Measurements from ENCODE around the gene PTS.

The PTS gene

DNA sequence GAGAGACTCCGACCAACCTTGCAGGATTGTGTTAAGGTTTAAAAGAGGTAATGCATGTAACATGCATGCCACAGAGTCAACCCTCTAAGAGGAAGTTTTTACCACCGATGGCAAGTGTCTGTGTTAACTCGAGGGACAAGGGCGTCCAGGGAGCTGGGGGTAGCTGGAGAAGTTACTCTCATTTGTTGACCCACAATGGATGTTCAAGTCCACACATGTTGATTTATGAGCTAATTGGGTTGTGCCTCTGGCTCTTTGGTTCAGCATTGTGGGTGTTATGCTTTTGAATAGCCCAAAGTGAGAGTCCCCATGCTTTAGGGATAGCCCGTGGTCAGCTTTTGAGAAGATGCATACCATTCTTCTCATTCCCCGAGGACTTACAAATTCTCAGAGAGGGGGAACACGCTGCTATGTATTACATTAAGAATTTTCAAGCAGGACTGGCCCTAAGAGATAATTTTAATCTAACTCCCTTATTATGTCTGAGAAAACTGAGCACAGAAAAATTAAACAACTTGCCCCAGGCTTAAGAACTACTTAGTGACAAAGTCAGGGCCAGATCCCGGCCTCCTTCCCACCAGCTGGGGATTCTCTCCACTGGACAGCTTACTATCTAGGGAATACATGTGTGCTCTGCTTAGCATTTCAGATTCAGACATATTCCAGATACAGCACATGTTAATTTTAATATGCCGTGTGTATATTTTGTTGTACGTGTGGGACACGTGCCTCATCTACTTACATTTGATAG lies 39.6 kb downstream of the PTS start:
- no peak overlapping the region for H3K4me3 ChIP-seq (ENCODE audit: low read depth, low read length)
- TF ChIP-seq, protein P1, sequence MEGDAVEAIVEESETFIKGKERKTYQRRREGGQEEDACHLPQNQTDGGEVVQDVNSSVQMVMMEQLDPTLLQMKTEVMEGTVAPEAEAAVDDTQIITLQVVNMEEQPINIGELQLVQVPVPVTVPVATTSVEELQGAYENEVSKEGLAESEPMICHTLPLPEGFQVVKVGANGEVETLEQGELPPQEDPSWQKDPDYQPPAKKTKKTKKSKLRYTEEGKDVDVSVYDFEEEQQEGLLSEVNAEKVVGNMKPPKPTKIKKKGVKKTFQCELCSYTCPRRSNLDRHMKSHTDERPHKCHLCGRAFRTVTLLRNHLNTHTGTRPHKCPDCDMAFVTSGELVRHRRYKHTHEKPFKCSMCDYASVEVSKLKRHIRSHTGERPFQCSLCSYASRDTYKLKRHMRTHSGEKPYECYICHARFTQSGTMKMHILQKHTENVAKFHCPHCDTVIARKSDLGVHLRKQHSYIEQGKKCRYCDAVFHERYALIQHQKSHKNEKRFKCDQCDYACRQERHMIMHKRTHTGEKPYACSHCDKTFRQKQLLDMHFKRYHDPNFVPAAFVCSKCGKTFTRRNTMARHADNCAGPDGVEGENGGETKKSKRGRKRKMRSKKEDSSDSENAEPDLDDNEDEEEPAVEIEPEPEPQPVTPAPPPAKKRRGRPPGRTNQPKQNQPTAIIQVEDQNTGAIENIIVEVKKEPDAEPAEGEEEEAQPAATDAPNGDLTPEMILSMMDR (IDR thresholded peaks at IDR 0.05; ENCODE audit: low read depth, low read length), result no peak

DNA sequence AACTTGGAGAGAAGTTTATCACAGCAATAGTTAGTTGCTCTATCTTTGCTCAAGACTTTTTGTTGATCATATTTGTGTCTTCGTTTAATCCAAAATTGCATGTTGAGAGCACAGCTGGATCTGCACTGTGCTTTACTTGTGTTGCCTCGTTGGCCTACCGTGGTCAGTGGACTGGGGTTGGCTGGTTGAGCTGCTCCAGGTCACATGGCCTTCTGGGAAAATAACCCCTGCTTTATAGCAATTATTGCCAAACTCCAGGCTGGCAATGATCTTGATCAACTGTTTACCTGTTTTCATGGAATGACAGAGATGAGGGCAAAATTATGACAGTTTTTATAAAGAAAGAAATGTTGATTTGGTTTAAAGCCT lies 40.2 kb downstream of the PTS start:
- TF ChIP-seq, protein P1 (IDR thresholded peaks at IDR 0.05; ENCODE audit: low read depth, low read length), result no peak
- no peak overlapping the region for H3K4me3 ChIP-seq (ENCODE audit: low read depth, low read length)

DNA sequence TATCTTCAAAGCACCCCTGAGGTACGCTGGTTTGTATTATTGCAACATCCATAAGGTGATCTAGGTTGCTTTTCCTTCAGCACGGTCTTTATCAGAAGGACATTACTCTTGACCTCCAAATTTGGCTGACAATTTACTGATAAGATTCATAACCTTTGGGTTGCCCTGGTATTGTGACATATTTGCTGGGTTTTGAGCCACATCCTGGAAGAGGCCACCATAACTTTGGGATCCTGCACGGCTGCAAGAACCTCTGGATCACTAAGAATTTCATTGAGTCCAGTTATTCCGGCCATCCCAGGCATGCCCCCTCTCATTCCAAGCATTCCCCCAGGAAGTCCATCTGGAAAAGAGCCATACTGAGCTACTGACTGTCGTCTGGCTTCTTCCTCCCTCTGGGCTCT lies 41.0 kb downstream of the PTS start:
- TF ChIP-seq, protein P1 (IDR thresholded peaks at IDR 0.05; ENCODE audit: low read depth, low read length), result no peak
- H3K4me3 ChIP-seq (ENCODE audit: low read depth, low read length), result no peak overlapping the region

DNA sequence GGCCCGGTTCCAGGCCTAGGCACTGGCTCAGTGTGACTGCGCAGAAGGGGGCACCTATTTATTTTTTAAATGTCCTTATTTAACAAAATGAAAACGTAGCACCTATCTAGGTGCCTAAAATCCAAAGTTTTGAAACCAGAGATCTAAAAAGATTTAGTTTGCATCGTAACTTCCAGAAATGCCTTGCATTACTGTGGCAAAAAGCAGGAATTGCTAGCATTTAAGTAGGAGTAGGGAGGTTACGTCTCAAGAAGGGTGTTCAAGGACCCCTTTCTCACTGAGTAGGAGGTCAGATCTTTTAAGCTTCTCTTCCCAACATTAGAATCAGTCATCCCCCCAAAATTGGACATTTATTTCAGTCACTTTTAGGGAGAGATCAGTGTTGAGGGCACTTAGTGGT lies 42.2 kb downstream of the PTS start:
- TF ChIP-seq, protein P1 (IDR thresholded peaks at IDR 0.05; ENCODE audit: low read depth, low read length), result no peak
- H3K4me3 ChIP-seq (ENCODE audit: low read depth, low read length), result no peak overlapping the region

DNA sequence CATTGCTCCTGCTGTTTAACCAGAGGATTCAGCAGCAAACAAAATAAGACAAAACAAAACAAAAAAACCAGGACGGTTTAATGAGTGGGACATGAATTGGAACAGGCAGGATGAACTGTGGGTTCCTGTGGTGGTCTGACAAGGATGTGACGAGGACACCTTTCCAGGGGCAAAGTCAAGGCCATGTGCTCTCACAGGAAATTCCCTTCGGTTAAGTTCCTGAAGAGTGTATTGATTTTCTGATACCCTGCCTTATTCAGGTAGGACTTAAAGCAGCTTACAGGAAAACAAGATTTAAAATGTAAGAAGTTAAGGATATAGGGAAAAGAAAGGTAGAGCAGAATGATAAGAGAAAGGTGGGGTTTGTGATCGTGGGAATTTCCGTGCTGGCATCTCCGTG lies 42.9 kb downstream of the PTS start:
- no peak overlapping the region for H3K4me3 ChIP-seq (ENCODE audit: low read depth, low read length)
- TF ChIP-seq, protein P1 (IDR thresholded peaks at IDR 0.05; ENCODE audit: low read depth, low read length), result no peak

DNA sequence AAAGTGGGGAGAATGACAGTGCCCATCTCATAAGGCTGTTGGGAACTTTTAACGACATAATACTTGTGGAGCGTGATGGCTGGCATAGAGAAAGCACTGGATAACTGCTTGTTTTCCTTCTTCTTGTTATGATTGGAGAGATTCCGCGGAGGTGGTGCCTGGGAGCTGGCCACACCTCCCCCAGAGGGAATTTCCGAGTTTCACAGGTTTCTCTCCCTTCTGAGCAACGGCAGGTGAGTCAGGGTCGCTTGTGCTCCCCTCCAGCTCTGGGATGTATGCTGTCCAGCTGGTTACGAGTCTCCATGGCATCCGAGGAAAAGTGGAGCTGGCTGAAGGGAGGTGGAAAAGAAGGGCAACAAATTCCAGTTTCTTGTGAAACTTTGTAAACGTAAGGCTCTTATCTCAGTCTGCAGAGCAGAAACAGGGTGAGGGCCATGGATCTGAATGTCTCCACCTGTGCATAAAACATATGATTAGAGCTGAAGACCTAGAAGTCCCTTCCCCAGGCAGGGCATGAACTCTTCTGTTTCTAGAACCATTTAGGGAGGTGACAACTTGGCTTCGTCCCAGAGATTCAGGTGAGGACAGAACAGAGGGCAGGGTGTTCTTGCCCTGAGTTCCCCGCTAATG lies 44.4 kb downstream of the PTS start:
- H3K4me3 ChIP-seq (ENCODE audit: low read depth, low read length), result no peak overlapping the region
- TF ChIP-seq, protein P1 (IDR thresholded peaks at IDR 0.05; ENCODE audit: low read depth, low read length), result no peak

DNA sequence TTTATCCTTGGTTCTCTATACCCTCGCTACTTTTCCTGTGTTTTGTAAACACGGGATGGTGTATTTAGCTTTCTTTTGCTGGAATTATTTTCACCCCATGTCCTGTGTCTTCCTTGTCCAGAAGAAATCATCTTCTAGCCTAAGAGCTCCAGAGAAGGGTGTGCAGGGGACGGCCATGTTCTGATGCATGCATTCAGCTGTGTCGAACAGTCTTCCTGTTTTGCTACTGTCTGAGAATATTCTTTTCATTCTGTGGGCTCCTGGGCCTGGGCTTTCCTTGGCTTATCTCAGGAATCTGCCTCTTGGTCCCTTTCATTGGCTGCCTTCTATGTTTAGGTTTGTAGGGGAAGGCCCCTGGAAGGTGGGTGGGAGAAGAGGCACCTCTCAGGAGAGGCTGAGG lies 45.0 kb downstream of the PTS start:
- H3K4me3 ChIP-seq (ENCODE audit: low read depth, low read length), result no peak overlapping the region
- TF ChIP-seq, protein P1 (IDR thresholded peaks at IDR 0.05; ENCODE audit: low read depth, low read length), result no peak
